ENCODE measurements around the gene NCDN. TPM values are rescaled to one million over a fixed set of nuclear protein-coding genes. Genes with fewer than 3 reads are reported as not detected.

The NCDN gene
- total RNA-seq, 2 experiments from 2014 or later, result 12.1 to 13.4 TPM

GRCh38 chr1:35564037-35564883 is 6.7 kb downstream of the NCDN start:
- no peak overlapping the region for H3K4me3 Mint-ChIP-seq
- no peaks in the 10 kb centered on the region for H3K9me3 Mint-ChIP-seq
- H3K27ac Mint-ChIP-seq, result no peak overlapping the region
- peak; percentile 92 for DNase-seq
- no peaks in the 10 kb centered on the region for H3K27me3 Mint-ChIP-seq (ENCODE audit: low read depth)
- CTCF ChIA-PET, result interaction anchor here (0.5 to 5.9 kb wide), 23 partner anchors 8 to 669 kb away, joined by 3 to 147 read pairs (median 4); partner anchors contain the start of genes CLSPN, KIAA0319L and NCDN
- intact Hi-C loops (cut with micrococcal nuclease), result loop anchor here (1.0 to 2.0 kb wide), 2 partner anchors 113 to 361 kb away; no protein-coding TSS in a partner anchor
- H3K4me1 Mint-ChIP-seq (ENCODE audit: low read depth), result peaks cover 16% of the 10 kb centered on the region
- H3K36me3 Mint-ChIP-seq (ENCODE audit: low read depth), result peaks cover 8% of the 10 kb centered on the region

DNA sequence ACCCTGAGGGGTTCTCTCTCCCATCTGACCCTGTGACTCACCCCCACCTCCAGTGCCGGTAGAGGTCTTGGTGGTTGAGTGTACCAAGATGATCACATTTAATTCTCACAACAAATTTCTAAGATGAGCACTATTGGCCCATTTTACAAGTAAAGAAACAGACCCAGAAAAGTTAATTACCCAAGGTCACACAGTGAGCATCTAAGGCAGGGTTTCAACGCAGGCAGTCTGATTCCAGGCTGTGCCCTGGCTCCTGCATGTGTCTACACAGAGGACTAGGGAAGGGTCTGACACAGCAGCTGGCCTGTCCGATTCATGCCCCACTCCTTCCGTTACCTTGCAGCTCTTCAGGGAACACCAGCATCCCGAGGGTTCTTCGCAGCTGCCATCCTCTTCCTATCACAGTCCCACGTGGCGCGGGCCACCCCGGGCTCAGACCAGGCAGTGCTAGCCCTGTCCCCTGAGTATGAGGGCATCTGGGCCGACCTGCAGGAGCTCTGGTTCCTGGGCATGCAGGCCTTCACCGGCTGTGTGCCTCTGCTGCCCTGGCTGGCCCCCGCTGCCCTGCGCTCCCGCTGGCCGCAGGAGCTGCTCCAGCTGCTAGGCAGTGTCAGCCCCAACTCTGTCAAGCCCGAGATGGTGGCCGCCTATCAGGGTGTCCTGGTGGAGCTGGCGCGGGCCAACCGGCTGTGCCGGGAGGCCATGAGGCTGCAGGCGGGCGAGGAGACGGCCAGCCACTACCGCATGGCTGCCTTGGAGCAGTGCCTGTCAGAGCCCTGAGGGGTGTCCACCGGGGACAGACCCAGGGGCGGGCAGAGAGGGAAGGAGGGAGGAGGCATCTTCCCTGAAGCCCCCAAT is 7.5 kb downstream of the NCDN start:
- no peaks in the 10 kb centered on the region for H3K9me3 Mint-ChIP-seq
- H3K36me3 Mint-ChIP-seq (ENCODE audit: low read depth), result peaks cover 8% of the 10 kb centered on the region
- intact Hi-C loops (cut with micrococcal nuclease), result loop anchor here (1.0 to 2.0 kb wide), 2 partner anchors 114 to 362 kb away; no protein-coding TSS in a partner anchor
- CTCF ChIA-PET, result interaction anchor here (0.5 to 5.9 kb wide), 24 partner anchors 8 to 670 kb away, joined by 3 to 147 read pairs (median 4); partner anchors contain the start of genes CLSPN, KIAA0319L and NCDN
- DNase-seq, result no peak
- H3K4me3 Mint-ChIP-seq, result no peak overlapping the region
- no peaks in the 10 kb centered on the region for H3K27me3 Mint-ChIP-seq (ENCODE audit: low read depth)
- H3K27ac Mint-ChIP-seq, result no peak overlapping the region
- peaks cover 10% of the 10 kb centered on the region for H3K4me1 Mint-ChIP-seq (ENCODE audit: low read depth)

GRCh38 chr1:35565742-35566133 is 8.1 kb downstream of the NCDN start:
- Mint-ChIP-seq H3K9me3 (no peaks in the 10 kb centered on the region), H3K4me1 (ENCODE audit: low read depth) (peaks cover 10% of the 10 kb centered on the region), H3K4me3 (no peak overlapping the region), H3K27ac (no peak overlapping the region), H3K27me3 (ENCODE audit: low read depth) (no peaks in the 10 kb centered on the region), H3K36me3 (ENCODE audit: low read depth) (peaks cover 8% of the 10 kb centered on the region)
- CTCF ChIA-PET, result interaction anchor here (0.6 to 5.9 kb wide), 12 partner anchors 9 to 214 kb away, joined by 3 to 147 read pairs (median 8); partner anchors contain the start of genes C1orf216, KIAA0319L and NCDN
- DNase-seq, result no peak
- intact Hi-C loops (cut with micrococcal nuclease), result loop anchor here (2.0 kb wide), 1 partner anchor 363 kb away; no protein-coding TSS in a partner anchor

DNA sequence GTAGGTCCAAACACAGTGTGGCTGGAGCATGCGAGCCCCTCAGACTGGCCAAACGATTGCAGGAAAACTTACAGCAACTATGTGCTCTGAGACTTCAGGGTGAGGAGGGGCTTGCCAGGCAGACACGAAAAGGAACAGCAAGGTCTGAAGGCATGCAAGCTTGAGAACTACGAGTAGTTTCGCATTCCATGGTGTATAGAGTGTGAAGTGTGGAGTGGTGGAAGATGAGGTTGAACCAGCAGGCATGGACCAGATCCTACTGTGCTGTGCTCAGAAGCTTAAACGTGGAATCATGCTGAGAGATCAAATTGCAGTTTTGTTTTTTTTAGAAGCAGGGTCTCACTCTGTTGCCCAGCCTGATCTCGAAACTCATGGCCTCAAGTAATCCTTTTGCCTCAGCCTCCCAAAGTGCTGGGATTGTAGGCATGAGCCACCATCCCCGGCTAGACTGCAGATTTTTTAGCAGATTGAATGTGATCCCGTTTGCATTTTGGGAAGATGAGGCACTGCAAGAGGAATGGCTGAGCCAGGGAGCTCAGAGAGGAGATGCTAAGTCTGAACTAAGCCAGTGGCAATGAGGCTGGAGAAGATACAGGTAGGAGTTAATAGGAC is 10.5 kb downstream of the NCDN start:
- Mint-ChIP-seq H3K36me3 (ENCODE audit: low read depth) (peaks cover 8% of the 10 kb centered on the region), H3K27ac (no peak overlapping the region), H3K4me3 (no peak overlapping the region), H3K27me3 (ENCODE audit: low read depth) (peaks cover 6% of the 10 kb centered on the region), H3K4me1 (ENCODE audit: low read depth) (peaks cover 2% of the 10 kb centered on the region), H3K9me3 (no peaks in the 10 kb centered on the region)
- CTCF ChIA-PET, result interaction anchor here (0.6 to 5.9 kb wide), 18 partner anchors 10 to 214 kb away, joined by 3 to 147 read pairs (median 5); partner anchors contain the start of gene C1orf216
- no peak for DNase-seq
- intact Hi-C loops (cut with micrococcal nuclease), result no loop called here

DNA sequence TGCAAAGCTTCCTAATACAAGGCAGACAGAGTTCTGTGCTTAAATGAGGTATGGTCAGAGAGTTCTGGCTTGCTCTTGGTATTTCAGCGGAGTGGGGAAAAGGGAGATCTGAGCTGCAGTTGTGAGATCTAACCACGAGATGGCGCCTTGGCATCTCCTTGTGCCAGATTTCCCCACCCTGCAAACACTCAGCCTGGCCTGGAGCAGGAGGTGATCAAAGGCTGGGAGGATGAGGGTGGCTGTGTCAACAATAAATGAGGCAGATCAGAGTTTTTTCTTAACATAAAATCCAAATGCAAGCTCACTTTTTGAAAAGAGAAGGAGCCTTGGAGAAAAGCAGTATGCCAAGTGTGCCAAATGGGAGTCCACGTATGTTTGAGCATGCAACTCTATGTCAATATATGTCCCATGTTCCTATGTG is 11.4 kb downstream of the NCDN start:
- intact Hi-C loops (cut with micrococcal nuclease), result loop anchor here (1.0 kb wide), 3 partner anchors 146 to 205 kb away; no protein-coding TSS in a partner anchor
- H3K36me3 Mint-ChIP-seq (ENCODE audit: low read depth), result peaks cover 8% of the 10 kb centered on the region
- H3K4me3 Mint-ChIP-seq, result no peak overlapping the region
- H3K27me3 Mint-ChIP-seq (ENCODE audit: low read depth), result peaks cover 6% of the 10 kb centered on the region
- no peaks in the 10 kb centered on the region for H3K4me1 Mint-ChIP-seq (ENCODE audit: low read depth)
- DNase-seq, result peak; percentile 78
- CTCF ChIA-PET, result interaction anchor here (0.6 to 5.9 kb wide), 29 partner anchors 9 to 478 kb away, joined by 3 to 147 read pairs (median 4); partner anchors contain the start of genes C1orf216 and CLSPN
- H3K27ac Mint-ChIP-seq, result no peak overlapping the region
- no peaks in the 10 kb centered on the region for H3K9me3 Mint-ChIP-seq

DNA sequence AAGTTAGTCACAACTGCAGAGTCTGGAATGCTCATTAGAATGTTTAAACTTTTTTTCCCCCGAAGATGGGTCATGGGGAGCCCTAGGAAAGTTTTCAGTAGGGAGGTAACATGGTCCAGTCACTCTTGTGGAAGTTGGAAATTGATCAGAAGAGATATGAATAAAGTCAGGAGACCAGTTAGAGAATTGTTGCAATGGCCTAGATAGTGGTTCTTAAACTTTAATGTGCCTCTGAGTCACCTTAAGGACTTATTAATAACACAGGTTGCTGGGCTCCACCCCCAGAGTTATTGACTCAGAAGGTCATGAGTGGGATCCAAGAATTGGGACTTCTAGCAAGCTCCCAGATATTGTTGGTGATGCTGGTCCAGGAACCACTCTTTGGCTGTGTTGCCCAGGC is 12.3 kb downstream of the NCDN start:
- intact Hi-C loops (cut with micrococcal nuclease), result loop anchor here (1.0 kb wide), 3 partner anchors 145 to 204 kb away; no protein-coding TSS in a partner anchor
- Mint-ChIP-seq H3K27me3 (ENCODE audit: low read depth) (peaks cover 9% of the 10 kb centered on the region), H3K36me3 (ENCODE audit: low read depth) (peaks cover 4% of the 10 kb centered on the region), H3K27ac (no peak overlapping the region), H3K9me3 (no peaks in the 10 kb centered on the region), H3K4me1 (ENCODE audit: low read depth) (no peaks in the 10 kb centered on the region), H3K4me3 (no peak overlapping the region)
- CTCF ChIA-PET, result interaction anchor here (0.6 to 3.1 kb wide), 5 partner anchors 10 to 200 kb away, joined by 3 to 11 read pairs (median 6); partner anchors contain the start of gene CLSPN
- DNase-seq, result no peak

DNA sequence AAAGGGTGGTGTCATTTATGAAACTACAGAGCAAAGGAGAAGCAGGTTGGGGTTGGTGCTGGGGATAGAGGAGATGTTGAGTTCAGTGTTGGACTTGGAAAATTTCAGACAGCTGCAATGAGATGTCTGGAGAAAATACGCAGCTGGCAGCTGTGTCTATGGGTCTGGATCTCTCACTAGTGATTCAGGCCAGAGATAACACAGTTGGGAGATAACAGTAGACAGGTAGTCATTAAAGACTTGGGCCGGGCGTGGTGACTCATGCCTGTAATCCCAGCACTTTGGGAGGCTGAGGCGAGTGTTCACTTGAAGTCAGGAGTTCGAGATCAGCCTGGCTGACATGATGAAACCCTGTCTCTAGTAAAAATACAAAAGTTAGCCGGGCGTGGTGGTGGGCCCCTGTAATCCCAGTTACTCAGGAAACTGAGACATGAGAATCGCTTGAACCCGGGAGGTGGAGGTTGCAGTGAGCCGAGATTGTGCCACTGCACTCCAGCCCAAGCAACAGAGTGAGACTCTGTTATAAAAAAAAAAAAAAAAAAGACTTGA is 13.1 kb downstream of the NCDN start:
- no peak for DNase-seq
- CTCF ChIA-PET, result interaction anchor here (0.6 to 3.1 kb wide), 8 partner anchors 9 to 202 kb away, joined by 3 to 11 read pairs (median 5); partner anchors contain the start of gene CLSPN
- H3K4me1 Mint-ChIP-seq (ENCODE audit: low read depth), result no peaks in the 10 kb centered on the region
- H3K36me3 Mint-ChIP-seq (ENCODE audit: low read depth), result peaks cover 4% of the 10 kb centered on the region
- H3K27me3 Mint-ChIP-seq (ENCODE audit: low read depth), result peaks cover 13% of the 10 kb centered on the region
- H3K4me3 Mint-ChIP-seq, result no peak overlapping the region
- intact Hi-C loops (cut with micrococcal nuclease), result no loop called here
- no peak overlapping the region for H3K27ac Mint-ChIP-seq
- H3K9me3 Mint-ChIP-seq, result no peaks in the 10 kb centered on the region

DNA sequence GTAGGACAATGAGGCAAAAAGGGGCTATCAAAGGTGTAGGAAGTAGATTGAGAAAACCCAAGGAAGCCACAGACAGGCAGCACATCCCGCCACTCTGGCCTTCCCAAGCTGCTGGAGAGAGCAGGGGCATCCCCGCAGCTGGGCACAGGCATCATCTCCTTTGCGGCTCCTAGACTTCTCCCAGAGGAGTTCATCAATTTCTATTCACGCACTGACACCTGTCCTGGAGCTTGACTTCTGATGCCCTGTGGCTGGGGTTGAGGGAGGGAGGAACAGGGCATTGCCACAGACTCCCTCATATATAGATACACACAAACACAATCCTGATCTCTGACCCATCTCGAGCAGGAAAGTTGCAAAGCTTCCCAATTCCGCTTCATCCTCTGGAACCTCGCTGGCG is 13.7 kb downstream of the NCDN start:
- H3K36me3 Mint-ChIP-seq (ENCODE audit: low read depth), result peaks cover 4% of the 10 kb centered on the region
- no peak for DNase-seq
- H3K9me3 Mint-ChIP-seq, result no peaks in the 10 kb centered on the region
- intact Hi-C loops (cut with micrococcal nuclease), result no loop called here
- H3K4me3 Mint-ChIP-seq, result no peak overlapping the region
- H3K27me3 Mint-ChIP-seq (ENCODE audit: low read depth), result peaks cover 17% of the 10 kb centered on the region
- CTCF ChIA-PET, result interaction anchor here (0.7 to 3.1 kb wide), 9 partner anchors 100 to 201 kb away, joined by 3 to 11 read pairs (median 6); no protein-coding TSS in a partner anchor
- peaks cover 2% of the 10 kb centered on the region for H3K4me1 Mint-ChIP-seq (ENCODE audit: low read depth)
- H3K27ac Mint-ChIP-seq, result no peak overlapping the region

GRCh38 chr1:35572296-35572695 is 14.7 kb downstream of the NCDN start:
- intact Hi-C loops (cut with micrococcal nuclease), result no loop called here
- CTCF ChIA-PET, result interaction anchor here (0.7 to 3.1 kb wide), 5 partner anchors 13 to 144 kb away, joined by 3 to 11 read pairs (median 4); no protein-coding TSS in a partner anchor
- Mint-ChIP-seq H3K36me3 (ENCODE audit: low read depth) (no peaks in the 10 kb centered on the region), H3K27ac (no peak overlapping the region), H3K27me3 (ENCODE audit: low read depth) (peaks cover 20% of the 10 kb centered on the region), H3K4me1 (ENCODE audit: low read depth) (peaks cover 7% of the 10 kb centered on the region), H3K4me3 (no peak overlapping the region), H3K9me3 (no peaks in the 10 kb centered on the region)
- DNase-seq, result no peak

DNA sequence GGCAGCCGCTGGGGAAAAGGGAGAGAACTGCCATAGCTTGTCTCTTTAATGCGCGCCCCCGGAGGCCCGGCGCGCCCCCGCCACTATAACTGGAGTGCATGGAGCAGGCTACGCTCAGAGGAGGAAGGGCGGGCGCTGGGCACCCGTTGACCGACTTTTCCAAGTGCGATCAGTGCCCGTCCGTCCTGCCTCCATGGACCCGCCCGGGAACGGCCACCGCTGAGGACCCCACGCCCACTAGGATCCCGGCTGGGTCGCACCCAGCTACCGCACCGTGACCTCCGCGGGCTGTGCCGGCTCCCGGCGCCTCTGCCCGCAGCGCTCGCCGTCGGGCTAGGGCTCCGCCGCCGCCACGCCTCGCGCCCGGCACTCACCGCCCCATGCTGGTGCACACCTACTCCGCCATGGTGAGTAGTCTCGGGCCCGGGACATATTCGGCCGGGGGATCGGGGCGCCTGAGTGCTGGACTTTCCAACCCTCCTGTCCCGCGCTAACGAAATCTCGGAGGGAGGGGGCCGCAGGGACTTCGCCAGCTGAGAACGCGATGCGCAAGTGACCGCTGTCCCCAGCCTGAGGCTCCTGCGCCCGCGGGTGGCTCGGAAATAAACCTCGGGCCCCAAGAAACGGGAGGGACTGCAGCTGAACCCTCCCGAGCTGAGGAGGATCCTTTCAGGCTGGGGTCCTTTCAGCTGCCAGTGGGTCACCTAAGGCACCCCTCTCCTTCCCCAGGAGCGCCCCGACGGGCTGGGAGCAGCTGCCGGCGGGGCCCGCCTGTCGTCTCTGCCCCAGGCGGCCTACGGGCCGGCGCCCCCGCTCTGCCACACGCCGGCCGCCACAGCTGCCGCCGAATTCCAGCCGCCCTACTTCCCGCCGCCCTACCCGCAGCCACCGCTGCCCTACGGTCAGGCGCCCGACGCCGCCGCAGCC is 15.9 kb downstream of the NCDN start, which contains the start of gene TFAP2E:
Gene TFAP2E (plus strand): TSS at position 117 of the 927 bp plus-strand sequence. CDS start 264 bp downstream, at position 381.
- Mint-ChIP-seq H3K4me3 (peak within 1 kb of the TSS; percentile 26), H3K27ac (no peak within 1 kb of the TSS), H3K27me3 (ENCODE audit: low read depth) (peaks cover 20% of the 10 kb centered on the region), H3K36me3 (ENCODE audit: low read depth) (peaks cover 2% of the 10 kb centered on the region), H3K9me3 (no peaks in the 10 kb centered on the region), H3K4me1 (ENCODE audit: low read depth) (peaks cover 17% of the 10 kb centered on the region)
- CTCF ChIA-PET, result interaction anchor here (0.8 to 1.6 kb wide), 4 partner anchors 9 to 153 kb away, joined by 3 to 6 read pairs (median 4); no protein-coding TSS in a partner anchor
- no peak for DNase-seq
- intact Hi-C loops (cut with micrococcal nuclease), result no loop called here
